HG03460 (cell line): ENCODE measurements around the gene UTP14A.

Experiments
- ATAC-seq: cut with Tn5 transposase; IDR thresholded peaks from one replicate; pipeline ENCODE4 v1.9.1; 2021; ENCODE audit not compliant: unreplicated experiment

Gene UTP14A

GRCh38 chrX:129945131-129945530 is 39.2 kb downstream of the UTP14A start:
- no peak for ATAC-seq

DNA sequence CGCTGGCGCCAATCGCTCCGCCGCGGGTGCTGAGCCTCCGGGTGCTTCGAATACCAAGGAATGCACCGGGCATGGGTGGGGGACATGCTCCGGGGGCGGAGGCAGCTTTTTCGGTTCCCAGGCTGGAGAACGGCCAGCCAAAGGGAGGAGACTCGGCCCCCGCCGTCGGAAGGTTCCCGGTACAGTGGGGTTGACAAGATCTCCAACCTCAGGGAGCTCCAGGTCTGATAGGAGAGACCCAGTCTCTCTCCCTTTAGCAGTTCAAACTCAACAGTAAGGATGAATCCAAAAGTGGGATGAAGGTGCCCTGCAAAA is 47.3 kb downstream of the UTP14A start:
- ATAC-seq: no peak

- no peak for ATAC-seq
Observed at GRCh38 chrX:129953881-129954280, 47.9 kb downstream of the UTP14A start.

DNA sequence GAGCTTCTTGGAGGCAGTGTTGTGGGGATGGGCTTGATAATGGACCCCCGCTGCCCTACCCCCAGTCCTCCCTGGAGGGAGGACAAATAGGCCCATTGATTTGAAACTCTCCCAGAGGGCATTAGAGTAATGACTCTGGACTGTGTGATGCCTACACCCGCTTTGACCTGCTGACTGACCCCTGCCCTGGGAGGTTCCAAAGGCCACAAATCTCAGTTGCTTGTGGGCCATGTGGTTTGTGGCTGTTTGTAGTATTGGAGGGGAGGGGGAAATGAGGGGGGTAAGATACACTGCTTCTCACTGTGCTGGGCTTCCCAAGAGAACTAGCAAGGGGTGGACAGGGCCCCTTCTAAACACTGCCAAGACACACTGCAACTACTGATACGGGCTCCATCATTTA is 48.8 kb downstream of the UTP14A start:
- ATAC-seq: no peak

- no peak for ATAC-seq
Observed at GRCh38 chrX:129955682-129956081, 49.7 kb downstream of the UTP14A start.

DNA sequence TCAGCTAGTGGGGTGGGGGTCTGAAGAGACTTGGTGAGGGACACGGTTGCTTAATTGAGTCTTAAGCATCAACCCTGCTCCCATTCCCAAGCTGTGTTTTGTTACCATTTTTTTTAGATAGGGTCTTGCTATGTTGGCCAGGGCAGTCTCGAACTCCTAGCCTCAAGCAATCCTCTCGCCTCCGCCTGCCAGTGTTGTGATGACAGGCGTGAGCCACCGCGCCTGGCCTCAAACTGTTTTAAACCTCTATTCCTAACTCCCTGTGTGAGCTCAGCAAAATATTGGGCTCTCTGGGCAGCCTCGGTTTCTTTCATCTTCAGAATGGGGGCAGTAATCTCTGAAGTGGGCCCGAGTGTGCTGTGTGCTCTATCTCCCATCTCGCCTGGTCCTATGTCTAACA is 50.2 kb downstream of the UTP14A start:
- ATAC-seq: no peak

DNA sequence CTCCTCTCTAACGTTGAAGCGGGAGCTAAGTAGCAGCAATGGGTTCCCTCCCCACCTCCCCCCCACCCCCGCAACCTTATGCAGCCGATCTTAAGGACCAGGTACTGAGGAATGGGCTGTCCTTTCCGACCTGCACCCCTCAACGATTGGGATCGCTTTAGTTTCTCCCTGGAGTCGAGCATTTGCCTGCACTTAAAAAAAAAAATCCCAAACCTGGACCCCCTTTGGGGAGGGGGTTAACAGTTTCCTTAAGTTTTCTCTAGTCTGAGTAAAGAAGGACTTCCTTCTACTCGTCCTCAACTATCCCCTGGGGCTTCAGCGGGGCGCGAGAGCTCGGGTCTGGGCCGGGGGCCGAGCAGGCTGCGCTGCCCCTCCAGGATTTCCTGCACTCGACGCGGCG is 50.8 kb downstream of the UTP14A start:
- ATAC-seq: peak; percentile 3

GRCh38 chrX:129957241-129958082 is 51.5 kb downstream of the UTP14A start:
- peak; percentile 62 for ATAC-seq

GRCh38 chrX:129958083-129958465 is 52.1 kb downstream of the UTP14A start:
- ATAC-seq: no peak

- ATAC-seq: no peak
Observed at GRCh38 chrX:129958814-129959492, 53.0 kb downstream of the UTP14A start.

DNA sequence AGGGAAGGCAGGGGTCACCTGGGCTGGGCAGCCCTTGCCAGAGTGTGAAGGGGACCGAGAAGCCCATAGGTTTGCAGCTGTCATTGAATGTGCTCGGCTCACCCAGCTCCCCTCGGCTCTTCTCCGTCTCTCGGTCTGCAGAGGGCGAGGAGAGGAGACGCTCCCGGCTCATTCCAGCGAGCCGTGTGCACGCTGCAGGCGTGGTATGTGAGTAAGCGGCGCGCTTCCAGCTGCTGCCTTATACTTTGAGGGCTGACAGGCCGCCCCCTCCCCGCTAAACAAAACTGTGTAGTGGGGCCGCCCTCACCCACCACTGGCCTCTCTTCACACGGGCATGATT is 53.5 kb downstream of the UTP14A start:
- ATAC-seq: no peak

DNA sequence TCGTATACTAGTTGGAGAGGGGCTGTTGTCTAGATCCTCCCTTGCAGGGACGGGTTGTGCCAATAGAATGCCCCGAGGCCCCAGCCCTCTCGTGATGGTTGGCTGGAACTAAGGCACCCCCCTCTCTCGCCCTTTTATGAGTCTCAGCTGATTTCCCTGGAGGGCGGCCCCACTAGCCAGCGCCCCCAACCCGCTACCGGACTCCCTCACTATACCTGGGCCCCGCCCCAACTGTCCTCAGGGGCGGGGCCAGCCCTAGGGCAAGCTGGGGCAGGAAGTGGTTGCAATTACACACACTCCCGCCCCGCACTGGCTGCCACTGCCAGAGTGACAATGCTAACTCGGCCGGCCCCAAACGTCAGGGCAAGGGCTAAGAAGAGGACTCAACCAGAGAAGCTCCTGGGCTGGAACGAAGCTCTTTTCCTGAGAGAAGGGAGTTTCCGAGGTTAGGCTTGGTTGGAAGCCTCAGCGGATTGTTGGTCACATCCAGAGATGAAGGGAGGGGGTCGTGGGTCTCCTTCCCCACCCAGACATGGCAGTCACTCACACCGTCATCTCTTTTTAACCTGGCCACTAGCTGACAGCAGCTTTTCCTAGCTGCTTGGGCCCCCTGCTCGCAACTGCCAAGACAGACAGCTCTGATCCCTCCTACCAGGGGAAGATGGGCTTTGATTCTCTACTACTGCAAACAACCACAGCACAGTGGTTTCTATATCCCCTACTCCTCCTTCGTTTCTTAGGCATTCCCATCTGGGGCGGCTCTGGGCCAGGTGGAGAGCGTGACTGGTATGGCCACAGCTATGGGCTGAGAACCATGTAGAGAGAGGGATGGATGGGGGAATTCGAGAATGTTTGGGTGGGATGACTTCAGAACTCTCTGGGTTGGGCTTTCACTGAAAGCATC is 55.5 kb downstream of the UTP14A start:
- peak; percentile 88 for ATAC-seq

DNA sequence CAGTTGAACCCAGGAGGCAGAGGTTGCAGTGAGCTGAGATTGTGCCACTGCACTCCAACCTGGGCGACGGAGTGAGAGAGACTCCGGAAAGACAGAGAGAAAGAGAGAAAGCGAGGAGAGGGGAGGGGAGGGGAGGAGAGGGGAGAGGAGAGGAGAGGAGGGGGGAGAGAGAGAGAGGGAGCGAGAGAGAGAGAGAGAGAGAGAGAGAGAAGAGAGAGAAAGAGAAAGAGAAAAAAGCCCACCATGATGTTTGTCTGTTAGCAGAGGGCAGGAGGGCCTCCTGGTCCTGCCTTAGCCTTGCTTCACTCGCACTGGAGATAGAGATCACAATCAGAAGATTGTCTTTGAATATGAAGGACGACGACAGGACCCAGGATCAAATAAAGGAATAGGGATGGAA is 57.8 kb downstream of the UTP14A start:
- no peak for ATAC-seq

GRCh38 chrX:129965166-129965565 is 59.2 kb downstream of the UTP14A start:
- no peak for ATAC-seq

DNA sequence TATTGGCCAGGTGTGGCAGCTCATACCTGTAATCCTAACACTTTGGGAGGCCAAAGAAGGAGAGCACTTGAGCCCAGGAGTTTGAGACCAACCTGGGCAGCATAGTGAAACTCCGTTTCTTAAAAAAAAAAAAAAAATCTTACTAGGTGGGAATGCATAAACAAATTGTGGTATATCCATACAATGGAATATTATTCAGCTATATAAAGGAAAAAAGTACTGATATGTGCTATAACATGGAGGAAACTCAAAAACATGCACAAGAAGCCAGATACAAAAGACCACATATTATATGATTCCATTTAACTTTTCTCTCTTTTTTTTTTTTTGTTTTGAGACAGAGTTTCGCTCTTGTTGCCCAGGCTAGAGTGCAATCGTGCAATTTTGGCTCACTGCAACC is 63.0 kb downstream of the UTP14A start:
- ATAC-seq: no peak

DNA sequence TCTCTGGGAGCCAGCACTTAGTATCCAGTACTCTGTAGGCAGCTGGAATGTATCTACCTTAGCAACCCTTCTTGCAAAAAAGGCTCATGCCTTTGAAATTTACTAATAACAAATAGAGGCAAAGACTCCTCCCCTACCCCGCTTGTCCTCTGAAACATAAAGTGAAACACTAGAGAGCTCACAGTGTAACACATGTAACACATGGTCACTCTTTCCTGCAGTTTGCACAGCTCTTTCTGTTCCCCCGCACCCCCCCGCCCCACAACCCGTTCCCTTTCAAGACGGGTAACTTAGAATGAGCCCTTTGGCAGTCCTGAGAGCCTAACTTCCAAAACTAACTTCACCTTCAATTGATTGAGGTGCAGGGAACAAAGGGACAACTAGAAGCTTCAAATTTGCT is 70.5 kb downstream of the UTP14A start:
- ATAC-seq: no peak
